ENCODE data around the gene LCORL.

Gene LCORL

GRCh38 chr4:18033111-18034085 is 11.8 kb upstream of the LCORL start:
- Histone ChIP-seq H2AFZ (ENCODE audit: low read length) (no peak overlapping the region), H3K4me1 (ENCODE audit: insufficient read depth, low read length, poor library complexity, severe bottlenecking) (no peaks in the 10 kb centered on the region), H3K4me3 (ENCODE audit: low read length, poor library complexity, severe bottlenecking) (no peak overlapping the region), H3F3A (ENCODE audit: low read depth) (no peaks in the 10 kb centered on the region), H3K79me2 (ENCODE audit: insufficient read depth, low read length) (no peaks in the 10 kb centered on the region), H3K9ac (ENCODE audit: low read depth, low read length, poor library complexity, severe bottlenecking) (no peak overlapping the region), H3K27me3 (ENCODE audit: insufficient read depth, low read length, poor library complexity, severe bottlenecking) (peaks cover 21% of the 10 kb centered on the region), H3K36me3 (ENCODE audit: insufficient read depth, low read length) (no peaks in the 10 kb centered on the region), H4K20me1 (ENCODE audit: insufficient read depth, low read length, poor library complexity, severe bottlenecking) (no peaks in the 10 kb centered on the region), H3K9me2 (replicated peaks; ENCODE audit: low read depth, low read length) (no peaks in the 10 kb centered on the region), H3K9me3 (ENCODE audit: insufficient read depth, low read depth, low read length) (no peaks in the 10 kb centered on the region), H3K4me2 (ENCODE audit: low read depth, low read length, poor library complexity, severe bottlenecking) (no peak overlapping the region)
- no peak for TF ChIP-seq CTCF (conservative IDR thresholded peaks at IDR 0.05; ENCODE audit: low read length)
- TF ChIP-seq EZH2phosphoT487 (IDR thresholded peaks at IDR 0.05; ENCODE audit: borderline replicate concordance) = no peak

DNA sequence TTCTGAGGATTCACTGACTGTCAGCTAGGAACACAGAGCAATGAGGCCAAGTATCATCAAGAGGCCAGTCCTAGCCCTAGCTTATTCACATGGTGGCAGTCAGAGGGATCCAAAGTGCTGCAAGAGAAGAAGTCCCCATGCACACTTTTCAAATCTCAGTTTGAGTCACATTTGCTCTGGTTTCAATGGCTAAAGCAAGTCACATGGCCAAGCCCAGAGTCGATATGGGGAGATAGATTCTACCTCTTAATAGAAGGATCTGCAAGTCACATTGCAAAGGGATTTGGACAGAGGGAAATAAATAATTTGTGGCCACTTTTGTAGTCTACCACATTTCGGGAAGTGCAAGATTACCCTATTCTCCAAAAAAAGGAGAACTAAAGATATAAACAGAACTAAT is 3.7 kb upstream of the LCORL start:
- Histone ChIP-seq H4K20me1 (ENCODE audit: insufficient read depth, low read length, poor library complexity, severe bottlenecking) (peaks cover 9% of the 10 kb centered on the region), H3K27me3 (ENCODE audit: insufficient read depth, low read length, poor library complexity, severe bottlenecking) (peaks cover 7% of the 10 kb centered on the region), H2AFZ (ENCODE audit: low read length) (no peak overlapping the region), H3F3A (ENCODE audit: low read depth) (no peaks in the 10 kb centered on the region), H3K79me2 (ENCODE audit: insufficient read depth, low read length) (peaks cover 5% of the 10 kb centered on the region), H3K4me1 (ENCODE audit: insufficient read depth, low read length, poor library complexity, severe bottlenecking) (no peaks in the 10 kb centered on the region), H3K36me3 (ENCODE audit: insufficient read depth, low read length) (no peaks in the 10 kb centered on the region), H3K9me3 (ENCODE audit: insufficient read depth, low read depth, low read length) (no peaks in the 10 kb centered on the region), H3K4me3 (ENCODE audit: low read length, poor library complexity, severe bottlenecking) (no peak overlapping the region), H3K9me2 (replicated peaks; ENCODE audit: low read depth, low read length) (no peaks in the 10 kb centered on the region), H3K4me2 (ENCODE audit: low read depth, low read length, poor library complexity, severe bottlenecking) (no peak overlapping the region), H3K9ac (ENCODE audit: low read depth, low read length, poor library complexity, severe bottlenecking) (no peak overlapping the region)
- TF ChIP-seq EZH2phosphoT487 (IDR thresholded peaks at IDR 0.05; ENCODE audit: borderline replicate concordance) = no peak
- no peak for TF ChIP-seq CTCF (conservative IDR thresholded peaks at IDR 0.05; ENCODE audit: low read length)

DNA sequence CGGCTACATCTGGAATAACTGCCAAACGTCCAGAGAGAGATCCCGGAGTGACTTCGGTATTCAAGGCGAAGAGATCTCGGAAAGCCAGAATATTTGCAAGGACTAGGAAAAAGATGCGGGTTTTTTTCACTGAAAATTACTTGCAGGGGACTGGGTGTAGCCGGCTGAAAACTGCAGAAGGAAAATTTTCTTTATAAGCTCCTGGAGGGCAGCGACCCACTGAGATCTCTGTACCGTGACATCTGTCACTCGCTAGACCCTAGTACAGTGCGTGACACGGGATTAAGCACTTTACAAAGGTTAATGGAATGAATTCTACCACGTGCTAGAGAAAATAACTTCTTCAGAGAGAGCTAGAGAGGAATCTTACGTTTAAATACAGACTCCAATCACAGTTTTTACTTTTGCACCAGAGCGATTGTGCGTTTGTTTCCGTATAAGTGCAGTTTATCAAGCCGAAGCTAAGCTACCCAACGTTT is 1.1 kb upstream of the LCORL start:
- Histone ChIP-seq H4K20me1 (ENCODE audit: insufficient read depth, low read length, poor library complexity, severe bottlenecking) (peaks cover 35% of the 10 kb centered on the region), H3K9me3 (ENCODE audit: insufficient read depth, low read depth, low read length) (no peaks in the 10 kb centered on the region), H3K9ac (ENCODE audit: low read depth, low read length, poor library complexity, severe bottlenecking) (peak overlapping the region; percentile 91), H3K4me2 (ENCODE audit: low read depth, low read length, poor library complexity, severe bottlenecking) (peak overlapping the region; percentile 86), H3K4me3 (ENCODE audit: low read length, poor library complexity, severe bottlenecking) (peak overlapping the region; percentile 85), H3F3A (ENCODE audit: low read depth) (no peaks in the 10 kb centered on the region), H3K79me2 (ENCODE audit: insufficient read depth, low read length) (peaks cover 32% of the 10 kb centered on the region), H3K36me3 (ENCODE audit: insufficient read depth, low read length) (no peaks in the 10 kb centered on the region), H3K9me2 (replicated peaks; ENCODE audit: low read depth, low read length) (no peaks in the 10 kb centered on the region), H2AFZ (ENCODE audit: low read length) (peak overlapping the region; percentile 99), H3K4me1 (ENCODE audit: insufficient read depth, low read length, poor library complexity, severe bottlenecking) (peaks cover 22% of the 10 kb centered on the region), H3K27me3 (ENCODE audit: insufficient read depth, low read length, poor library complexity, severe bottlenecking) (no peaks in the 10 kb centered on the region)
- no peak for TF ChIP-seq EZH2phosphoT487 (IDR thresholded peaks at IDR 0.05; ENCODE audit: borderline replicate concordance)
